Sigmoid colon (tissue), 7 donors: Measurements from ENCODE around the gene PRKCA. TPM values are rescaled to one million over a fixed set of nuclear protein-coding genes. Genes with fewer than 3 reads are reported as not detected.
A peak's percentile ranks its signal among the peaks of the same experiment; 100 is the strongest.

Source experiments
- DNase-seq: peaks from one replicate; pipeline ENCODE4 v3.0.0-alpha.2; 2019
- H3K27ac ChIP-seq, 4 donors: fragments of 200-600 bp; sonication (generic); one replicate each; pipeline ENCODE4 v1.5.1; 2016 to 2019; ENCODE audit warnings: mild to moderate bottlenecking in 1 of 4
- H3K27me3 ChIP-seq, 3 donors: fragments of 200-600 bp; sonication (generic); one replicate each; pipeline ENCODE4 v1.5.1; 2019; ENCODE audit warnings: mild to moderate bottlenecking in 1 of 3
- H3K36me3 ChIP-seq, 4 donors: fragments of 200-600 bp; sonication (generic); one replicate each; pipeline ENCODE4 v1.5.1; 2016 to 2019
- H3K4me1 ChIP-seq, 4 donors: fragments of 200-600 bp; sonication (generic); one replicate each; pipeline ENCODE4 v1.5.1; 2017 to 2019
- H3K4me3 ChIP-seq, 4 donors: fragments of 200-600 bp; sonication (generic); one replicate each; pipeline ENCODE4 v1.5.1; 2017 to 2019; ENCODE audit warnings: mild to moderate bottlenecking in 2 of 4, moderate library complexity in 1 of 4
- H3K9me3 ChIP-seq, 4 donors: fragments of 200-600 bp in 3 of 4; sonication (generic) in 3 of 4; one replicate each; pipeline versions ENCODE4 v1.5.1 to v1.6.1; 2013 to 2019
- EP300 ChIP-seq, 4 donors: sonication (generic); formaldehyde crosslinking; IDR thresholded peaks; one replicate each; pipeline ENCODE4 v1.6.1; 2017; ENCODE audit warnings: antibody characterized with exemption in 4 of 4
- POLR2A ChIP-seq, 2 donors: fragments of 450-650 bp; IDR thresholded peaks; one replicate each; pipeline ENCODE4 v1.6.1; 2016; ENCODE audit warnings: antibody characterized with exemption in 2 of 2, mild to moderate bottlenecking in 2 of 2, moderate library complexity in 2 of 2
- POLR2AphosphoS5 ChIP-seq, 4 donors: sonication (generic); formaldehyde crosslinking; IDR thresholded peaks; one replicate each; pipeline ENCODE4 v1.6.1; 2017; ENCODE audit warnings: antibody characterized with exemption in 4 of 4
- WGBS, 2 donors: extraction: QIAGEN DNeasy Blood & Tissue Kit; methylation state at CpG; one replicate each; pipeline ENCODE4 v1.1.7; 2013; 5-methylcytosine and 5-hydroxymethylcytosine counted together
- intact Hi-C: fragments of 100-400 bp; cut with DNase I; formaldehyde crosslinking; loops from one replicate; pipeline ENCODE4 v1.15.1; 2023
- polyA plus RNA-seq, 3 donors: library from polyadenylated mRNA; stranded (reverse); fragments of 200-250 nt; gene quantifications; one replicate each; pipeline ENCODE4 v1.2.3, GENCODE V29; 2013
- total RNA-seq, 4 donors: library from RNA; depleted of rRNA; stranded (reverse); fragments of >200 nt; gene quantifications; one replicate each; pipeline ENCODE4 v1.1.0, GENCODE V29; 2016
- TF ChIP-seq, protein P1 (sequence below), 4 experiments: fragments of 450-650 bp in 3 of 4; fragments of 200-600 bp in 1 of 4; IDR thresholded peaks; one replicate each; pipeline ENCODE4 v1.5.1; 2016 to 2019; ENCODE audit warnings: antibody characterized with exemption in 4 of 4, mild to moderate bottlenecking in 3 of 4, moderate library complexity in 2 of 4
- donor health status: healthy with polysubstance abuse.
- donor health status: Bipolar disorder and iron deficiency.
- donor health status: healthy.

PRKCA gene
- total and polyA plus RNA-seq, 7 donors: 6.6 to 58.4 (median 42.6) TPM

DNA sequence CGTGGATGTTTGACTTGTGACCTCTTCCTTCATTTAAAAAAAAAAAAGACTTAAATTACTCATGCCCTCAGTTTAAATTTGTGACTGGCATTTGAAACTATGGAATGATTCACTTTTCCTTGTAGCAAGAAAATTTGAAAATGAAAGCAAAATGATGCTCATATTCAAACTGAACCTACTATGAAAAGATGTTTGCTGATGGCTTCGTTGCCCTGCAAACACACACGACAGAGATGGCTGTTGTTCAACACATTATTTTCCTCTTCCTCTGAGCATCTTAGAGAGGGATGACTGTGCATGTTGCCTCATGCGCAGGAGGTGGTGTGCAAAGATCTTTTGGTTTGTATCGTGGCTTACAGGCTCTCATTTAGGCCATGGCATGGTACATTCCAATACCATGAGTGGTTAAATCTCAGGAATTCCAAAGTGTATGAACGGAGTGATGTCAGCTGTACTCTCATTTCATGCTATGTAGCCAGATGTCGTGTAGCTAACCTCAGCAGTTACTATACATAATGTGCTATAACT, 164.5 kb downstream of the PRKCA start:
- peak; percentile 74 for DNase-seq
- WGBS, 2 donors: 46 to 77% methylated on average over 7 of the region's 7 CpGs
- H3K27ac ChIP-seq: peak overlapping the region; percentile 51 to 75 (median 73)
- peak overlapping the region in 1 of 4 donors; percentile 9 for H3K4me3 ChIP-seq
- no peaks in the 10 kb centered on the region for H3K9me3 ChIP-seq
- H3K4me1 ChIP-seq: peaks cover 0 to 78% (median 71%) of the 10 kb centered on the region in 4 donors
- no peaks in the 10 kb centered on the region for H3K27me3 ChIP-seq
- intact Hi-C loops: loop anchor here (5.0 to 10.0 kb wide), 3 partner anchors 40 to 162 kb away; partner anchors contain the start of gene PRKCA
- TF ChIP-seq, protein P1, sequence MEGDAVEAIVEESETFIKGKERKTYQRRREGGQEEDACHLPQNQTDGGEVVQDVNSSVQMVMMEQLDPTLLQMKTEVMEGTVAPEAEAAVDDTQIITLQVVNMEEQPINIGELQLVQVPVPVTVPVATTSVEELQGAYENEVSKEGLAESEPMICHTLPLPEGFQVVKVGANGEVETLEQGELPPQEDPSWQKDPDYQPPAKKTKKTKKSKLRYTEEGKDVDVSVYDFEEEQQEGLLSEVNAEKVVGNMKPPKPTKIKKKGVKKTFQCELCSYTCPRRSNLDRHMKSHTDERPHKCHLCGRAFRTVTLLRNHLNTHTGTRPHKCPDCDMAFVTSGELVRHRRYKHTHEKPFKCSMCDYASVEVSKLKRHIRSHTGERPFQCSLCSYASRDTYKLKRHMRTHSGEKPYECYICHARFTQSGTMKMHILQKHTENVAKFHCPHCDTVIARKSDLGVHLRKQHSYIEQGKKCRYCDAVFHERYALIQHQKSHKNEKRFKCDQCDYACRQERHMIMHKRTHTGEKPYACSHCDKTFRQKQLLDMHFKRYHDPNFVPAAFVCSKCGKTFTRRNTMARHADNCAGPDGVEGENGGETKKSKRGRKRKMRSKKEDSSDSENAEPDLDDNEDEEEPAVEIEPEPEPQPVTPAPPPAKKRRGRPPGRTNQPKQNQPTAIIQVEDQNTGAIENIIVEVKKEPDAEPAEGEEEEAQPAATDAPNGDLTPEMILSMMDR (IDR thresholded peaks at IDR 0.05): no peak
- peak in 3 of 4 donors; percentile 15 to 70 (median 42) for TF ChIP-seq POLR2AphosphoS5 (IDR thresholded peaks at IDR 0.05)
- H3K36me3 ChIP-seq: no peaks in the 10 kb centered on the region

DNA sequence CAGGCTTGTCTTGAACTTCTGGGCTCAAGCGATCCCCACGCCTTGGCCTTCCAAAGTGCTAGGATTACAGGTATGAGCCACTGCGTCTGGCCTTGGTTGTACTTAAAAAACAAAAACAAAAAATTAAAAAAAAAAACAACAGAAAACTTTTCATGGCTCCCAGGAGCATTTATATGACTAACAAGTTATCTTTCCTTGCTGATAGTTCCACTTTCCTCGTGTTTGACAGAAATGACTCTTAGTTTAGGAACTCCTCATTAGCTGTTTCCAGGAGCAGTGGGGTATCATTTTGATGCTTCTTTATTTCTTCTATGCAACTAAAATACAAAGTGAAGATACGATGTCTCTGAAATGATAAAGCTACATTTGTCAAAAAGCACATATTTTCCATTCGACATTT, 165.4 kb downstream of the PRKCA start:
- H3K4me1 ChIP-seq: peaks cover 0 to 72% (median 66%) of the 10 kb centered on the region in 4 donors
- no peaks in the 10 kb centered on the region for H3K36me3 ChIP-seq
- no peak overlapping the region for H3K4me3 ChIP-seq
- no peak for DNase-seq
- intact Hi-C loops: loop anchor here (5.0 to 10.0 kb wide), 3 partner anchors 40 to 163 kb away; partner anchors contain the start of gene PRKCA
- no peak for TF ChIP-seq EP300 (IDR thresholded peaks at IDR 0.05)
- TF ChIP-seq, protein P1 (IDR thresholded peaks at IDR 0.05): no peak
- TF ChIP-seq POLR2A (IDR thresholded peaks at IDR 0.05): no peak
- no peak for TF ChIP-seq POLR2AphosphoS5 (IDR thresholded peaks at IDR 0.05)
- no peaks in the 10 kb centered on the region for H3K9me3 ChIP-seq
- WGBS, 2 donors: 82 to 85% methylated on average over 6 of the region's 6 CpGs
- peak overlapping the region; percentile 51 to 75 (median 73) for H3K27ac ChIP-seq
- no peaks in the 10 kb centered on the region for H3K27me3 ChIP-seq

DNA sequence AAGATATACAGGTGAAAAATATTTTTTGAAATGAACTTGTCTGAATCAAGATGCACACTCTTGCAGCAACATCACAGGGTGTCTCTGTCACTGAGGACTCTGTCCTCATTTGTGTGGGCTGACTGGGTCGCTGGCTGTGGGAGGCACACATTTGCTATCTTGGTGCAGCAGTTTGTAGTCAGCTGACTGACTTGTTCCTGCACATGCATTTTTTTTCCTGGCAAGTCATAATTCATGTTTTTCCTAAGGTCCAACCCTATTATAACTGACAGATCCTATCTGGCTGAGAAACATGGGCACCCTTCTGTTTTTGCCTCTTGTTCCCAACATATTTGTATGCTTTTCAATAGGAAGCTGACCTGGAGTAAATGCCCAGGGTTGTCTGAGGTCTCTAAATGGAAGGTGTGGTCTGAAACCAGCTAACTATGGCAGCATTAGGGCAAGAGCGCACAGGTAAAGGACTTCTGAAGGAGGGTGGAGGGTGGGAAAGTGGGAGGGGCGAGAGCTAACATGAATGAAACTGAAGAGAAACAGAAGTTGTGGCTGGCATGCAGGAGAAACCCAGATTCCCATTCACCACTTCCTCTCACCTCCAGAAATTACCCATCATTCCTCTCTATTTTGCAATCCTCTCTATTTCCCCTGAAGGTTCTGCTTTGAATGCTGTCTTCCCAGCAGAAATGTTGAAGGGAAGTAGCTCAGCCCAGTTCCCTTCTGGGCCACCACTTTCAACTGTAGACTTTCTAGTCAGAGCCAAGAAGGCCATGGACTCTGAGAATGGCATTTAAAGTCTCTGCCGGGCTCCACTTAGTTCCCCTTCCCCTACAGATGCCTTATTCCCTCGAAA, 166.1 kb downstream of the PRKCA start:
- TF ChIP-seq POLR2A (IDR thresholded peaks at IDR 0.05): no peak
- TF ChIP-seq EP300 (IDR thresholded peaks at IDR 0.05): no peak
- TF ChIP-seq, protein P1 (IDR thresholded peaks at IDR 0.05): no peak
- TF ChIP-seq POLR2AphosphoS5 (IDR thresholded peaks at IDR 0.05): no peak
- Histone ChIP-seq H3K4me1 (peaks cover 0 to 69% (median 59%) of the 10 kb centered on the region in 4 donors), H3K27ac (peak overlapping the region; percentile 51 to 75 (median 73)), H3K27me3 (no peaks in the 10 kb centered on the region), H3K36me3 (no peaks in the 10 kb centered on the region), H3K4me3 (no peak overlapping the region), H3K9me3 (no peaks in the 10 kb centered on the region)
- 50 to 56% methylated on average over 5 of the region's 5 CpGs for WGBS, 2 donors
- no peak for DNase-seq
- intact Hi-C loops: loop anchor here (5.0 to 10.0 kb wide), 3 partner anchors 39 to 164 kb away; partner anchors contain the start of gene PRKCA

DNA sequence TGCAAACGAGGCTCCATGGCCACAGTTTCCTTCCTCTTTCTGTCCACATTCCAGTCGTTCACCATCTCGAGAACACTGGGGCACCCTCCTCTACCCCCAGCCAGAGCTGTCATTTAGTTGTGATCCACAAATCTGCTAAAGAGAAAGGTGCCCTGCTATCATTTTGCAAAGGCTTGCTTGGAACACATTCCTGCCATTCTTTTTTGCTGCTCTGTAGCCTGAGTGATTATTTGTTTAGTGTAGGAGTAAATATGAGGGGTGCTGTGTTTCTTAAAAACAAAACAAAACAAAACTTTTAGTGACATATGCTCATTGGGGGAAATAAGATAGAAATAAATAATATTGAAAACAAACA, 166.7 kb downstream of the PRKCA start:
- peaks cover 0 to 67% (median 56%) of the 10 kb centered on the region in 4 donors for H3K4me1 ChIP-seq
- no peaks in the 10 kb centered on the region for H3K27me3 ChIP-seq
- H3K36me3 ChIP-seq: no peaks in the 10 kb centered on the region
- WGBS, 2 donors: 38 to 63% methylated on average over 3 of the region's 3 CpGs
- DNase-seq: no peak
- TF ChIP-seq POLR2A (IDR thresholded peaks at IDR 0.05) (no peak), POLR2AphosphoS5 (IDR thresholded peaks at IDR 0.05) (no peak), EP300 (IDR thresholded peaks at IDR 0.05) (no peak)
- TF ChIP-seq, protein P1 (IDR thresholded peaks at IDR 0.05): no peak
- H3K27ac ChIP-seq: peak overlapping the region; percentile 36 to 75 (median 63)
- no peaks in the 10 kb centered on the region for H3K9me3 ChIP-seq
- H3K4me3 ChIP-seq: no peak overlapping the region
- intact Hi-C loops: loop anchor here (5.0 to 10.0 kb wide), 3 partner anchors 38 to 164 kb away; partner anchors contain the start of gene PRKCA
